GM12878 (cell line): ENCODE measurements around the gene AGPAT4. TPM values are rescaled to one million over a fixed set of nuclear protein-coding genes. Genes with fewer than 3 reads are reported as not detected.

Source experiments
- ATAC-seq: fragments of 200-7000 bp; cut with Tn5 transposase; 3 replicates; pipeline ENCODE4 v1.9.1; 2020; ENCODE audit warnings: mild to moderate bottlenecking, moderate library complexity
- BruUV-seq: library from RNA; stranded (reverse); fragments of 400-500 nt; replicated peaks from 2 replicates; lab custom pipeline; 2021; lab: Mats Ljungman, UMichigan
- CTCF ChIA-PET: fragments of 300-600 bp; sonication (Branson Sonifier 250); formaldehyde crosslinking; extraction: SDS; loops from one replicate; lab custom pipeline; 2021; ENCODE audit warnings: inconsistent platforms; lab: Yijun Ruan, JAX
- POLR2A ChIA-PET: fragments of 350-600 bp; formaldehyde crosslinking; extraction: SDS; loops from one replicate; lab custom pipeline; 2021; ENCODE audit warnings: inconsistent platforms; lab: Charles Lee
- RAD21 ChIA-PET: fragments of 300-600 bp; sonication (Branson Sonifier 250); formaldehyde crosslinking; loops from one replicate; lab custom pipeline; 2023; ENCODE audit warnings: antibody characterized with exemption; ENCODE audit not compliant: unreplicated experiment; lab: Charles Lee
- SMC1A ChIA-PET: fragments of 300-600 bp; sonication (Branson Sonifier 250); formaldehyde crosslinking; loops from one replicate; lab custom pipeline; 2023; ENCODE audit not compliant: unreplicated experiment, uncharacterized antibody; lab: Charles Lee
- DNase-seq: peaks from one replicate; pipeline ENCODE4 v3.0.0-alpha.2; 2011; ENCODE audit warnings: low read depth, low spot score
- FAIRE-seq: peaks from 3 replicates; lab custom pipeline; 2011; peaks lifted over from hg19 to GRCh38; lab: Jason Lieb, UNC
- H2AFZ ChIP-seq: 2 replicates; pipeline ENCODE4 v1.6.0; 2011; ENCODE audit warnings: low read depth, low read length, control low read depth; ENCODE audit not compliant: control insufficient read depth
- H3K27ac ChIP-seq: 2 replicates; pipeline ENCODE4 v1.5.1; 2011; ENCODE audit warnings: control low read depth; ENCODE audit not compliant: control insufficient read depth, insufficient read depth
- H3K27me3 ChIP-seq, 2 experiments: replicated peaks in 1 of 2; 2 replicates each; pipeline versions ENCODE4 v1.6.0 to v1.6.1; 2011; ENCODE audit warnings: low read length in 1 of 2; ENCODE audit not compliant: control insufficient read depth in 2 of 2, insufficient read depth in 2 of 2
- H3K36me3 ChIP-seq, 2 experiments: 2 replicates each; pipeline ENCODE4 v1.5.1; 2011; ENCODE audit warnings: low read length in 1 of 2; ENCODE audit not compliant: control insufficient read depth in 2 of 2, insufficient read depth in 2 of 2
- H3K4me1 ChIP-seq: 2 replicates; pipeline ENCODE4 v1.6.1; 2011; ENCODE audit warnings: mild to moderate bottlenecking, low read length, moderate library complexity, mixed read lengths; ENCODE audit not compliant: control insufficient read depth, insufficient read depth
- H3K4me2 ChIP-seq: 2 replicates; pipeline ENCODE4 v1.6.0; 2011; ENCODE audit warnings: control low read depth; ENCODE audit not compliant: control insufficient read depth, insufficient read depth
- H3K4me3 ChIP-seq: fragments of 200-600 bp; sonication (generic); 2 replicates; pipeline ENCODE4 v1.5.1; 2016
- H3K79me2 ChIP-seq: 2 replicates; pipeline ENCODE4 v1.6.0; 2011; ENCODE audit warnings: low read length; ENCODE audit not compliant: control insufficient read depth, insufficient read depth
- H3K9ac ChIP-seq: 2 replicates; pipeline ENCODE4 v1.8.0; 2011; ENCODE audit warnings: low read length, control low read depth, mixed read lengths; ENCODE audit not compliant: control insufficient read depth, insufficient read depth
- H3K9me3 ChIP-seq: replicated peaks from 3 replicates; pipeline ENCODE4 v1.5.1; 2011; ENCODE audit warnings: mild to moderate bottlenecking, low read length; ENCODE audit not compliant: control insufficient read depth, insufficient read depth
- H4K20me1 ChIP-seq: 2 replicates; pipeline ENCODE4 v1.6.0; 2011; ENCODE audit not compliant: control insufficient read depth, insufficient read depth
- BRCA1 ChIP-seq: IDR thresholded peaks from 2 replicates; pipeline ENCODE4 v1.6.1; 2011; ENCODE audit warnings: low read depth, low read length, improper control_type of control experiment
- EP300 ChIP-seq, 2 experiments: fragments of 150-350 bp in 1 of 2; IDR thresholded peaks; 2 replicates each; pipeline ENCODE4 v1.6.1; 2011 to 2012; ENCODE audit warnings: low read depth in 2 of 2, low read length in 2 of 2, borderline replicate concordance in 1 of 2, improper control_type of control experiment in 1 of 2, inconsistent platforms in 1 of 2; ENCODE audit not compliant: control insufficient read depth in 1 of 2
- ESRRA ChIP-seq: IDR thresholded peaks from 2 replicates; pipeline ENCODE4 v1.6.1; 2012; ENCODE audit warnings: mild to moderate bottlenecking, low read length, improper control_type of control experiment
- GABPA ChIP-seq: IDR thresholded peaks from 2 replicates; pipeline ENCODE4 v1.6.1; 2014; ENCODE audit warnings: antibody characterized with exemption, low read depth, mild to moderate bottlenecking, inconsistent platforms
- GATAD2B ChIP-seq: fragments of 450-650 bp; conservative IDR thresholded peaks from 2 replicates; pipeline ENCODE4 v1.6.1; 2017; ENCODE audit warnings: low read depth, mild to moderate bottlenecking, moderate library complexity
- HCFC1 ChIP-seq: fragments of 150-350 bp; IDR thresholded peaks from 2 replicates; pipeline ENCODE4 v1.6.1; 2014; ENCODE audit warnings: low read length
- HDAC2 ChIP-seq: fragments of 200-600 bp; sonication (generic); IDR thresholded peaks from 2 replicates; pipeline ENCODE4 v1.6.1; 2017
- HDAC6 ChIP-seq: fragments of 200-600 bp; sonication (generic); IDR thresholded peaks from one replicate; pipeline ENCODE4 v1.8.0; 2017; ENCODE audit warnings: antibody characterized with exemption; ENCODE audit not compliant: unreplicated experiment
- HSF1 ChIP-seq: fragments of 150-350 bp; IDR thresholded peaks from 2 replicates; pipeline ENCODE4 v1.6.1; 2014; ENCODE audit warnings: mild to moderate bottlenecking, low read depth, low read length
- MEF2B ChIP-seq: fragments of 450-650 bp; IDR thresholded peaks from 2 replicates; pipeline ENCODE4 v1.6.1; 2018; ENCODE audit warnings: mild to moderate bottlenecking, moderate library complexity; ENCODE audit not compliant: partially characterized antibody, poor library complexity, severe bottlenecking
- PML ChIP-seq: IDR thresholded peaks from 2 replicates; pipeline ENCODE4 v1.6.1; 2012; ENCODE audit warnings: low read length, inconsistent platforms
- RAD21 ChIP-seq: IDR thresholded peaks from 2 replicates; pipeline ENCODE4 v1.6.1; 2011; ENCODE audit warnings: mild to moderate bottlenecking, low read depth, low read length, moderate library complexity; ENCODE audit not compliant: insufficient read depth
- SMAD5 ChIP-seq: IDR thresholded peaks from 2 replicates; pipeline ENCODE4 v1.6.1; 2016; ENCODE audit warnings: antibody characterized with exemption, low read depth
- SP1 ChIP-seq: IDR thresholded peaks from one replicate; pipeline ENCODE4 v1.6.1; 2011; ENCODE audit warnings: low read depth, low read length
- ZBTB4 ChIP-seq: fragments of 450-650 bp; formaldehyde crosslinking; IDR thresholded peaks from 2 replicates; pipeline ENCODE4 v1.4.0; 2022; ENCODE audit warnings: mild to moderate bottlenecking, moderate library complexity
- ZNF687 ChIP-seq: fragments of 450-650 bp; IDR thresholded peaks from 2 replicates; pipeline ENCODE4 v1.6.1; 2017; ENCODE audit warnings: mild to moderate bottlenecking, moderate library complexity
- WGBS: methylation state at CpG from one replicate; pipeline ENCODE4 v1.1.6; 2016; ENCODE audit warnings: low lambda C conversion rate; ENCODE audit not compliant: insufficient replicate concordance, insufficient coverage; ENCODE audit errors: missing lambda C conversion rate; 5-methylcytosine and 5-hydroxymethylcytosine counted together
- in situ Hi-C: fragments of 300-500 bp; cut with MboI; formaldehyde crosslinking; loops from 9 replicates; pipeline ENCODE4 v1.14.3; 2018; ENCODE audit warnings: mixed read lengths
- intact Hi-C: fragments of 100-400 bp; cut with micrococcal nuclease; formaldehyde crosslinking; loops from one replicate; pipeline ENCODE4 v1.14.2; 2022; ENCODE audit not compliant: unreplicated experiment
- polyA plus RNA-seq, 11 experiments: library from polyadenylated mRNA; depleted of rRNA in 4 of 11; unstranded in 6 of 11; stranded (reverse) in 5 of 11; fragments of >200 nt; fragmentation: Nextera tagmentation in 4 of 11; fragmentation: Illumina TruSeq in 1 of 11; extraction: Ambion mirVana in 4 of 11; extraction: Trizol in 1 of 11; gene quantifications; 1 replicate in 1 of 11; 2 replicates in 10 of 11; pipeline versions ENCODE4 v1.2.1 to v1.2.3, GENCODE V29; 2011 to 2016; ENCODE audit warnings: inconsistent platforms in 2 of 11, missing spikeins in 2 of 11, low read depth in 1 of 11
- total RNA-seq, 4 experiments: library from RNA; depleted of rRNA in 3 of 4; stranded (reverse); fragments of >200 nt in 3 of 4; fragmentation: Illumina TruSeq in 1 of 4; extraction: Trizol in 1 of 4; gene quantifications; 2 replicates each; pipeline versions ENCODE4 v1.2.1 to v1.2.3, GENCODE V29; 2013 to 2021

Gene AGPAT4
- total and polyA plus RNA-seq, 10 of the 15 experiments (the other 5 are each of a cell fraction or from before 2014, with no cell fraction given) = 0.34 to 2.2 (median 1.3) TPM

- Histone ChIP-seq H3K4me3 (no peak overlapping the region), H3K27me3 (no peaks in the 10 kb centered on the region), H3K4me2 (no peak overlapping the region), H3K27ac (no peak overlapping the region), H3K79me2 (no peaks in the 10 kb centered on the region), H3K9ac (no peak overlapping the region), H2AFZ (no peak overlapping the region), H4K20me1 (no peaks in the 10 kb centered on the region), H3K4me1 (no peaks in the 10 kb centered on the region), H3K36me3 (no peaks in the 10 kb centered on the region), H3K9me3 (no peaks in the 10 kb centered on the region)
- SMC1A ChIA-PET = no interaction called here
- ATAC-seq (no peak), DNase-seq (no peak), FAIRE-seq (no peak)
- RAD21 ChIA-PET = no interaction called here
- TF ChIP-seq HSF1 (no peak), PML (no peak), RAD21 (no peak), ESRRA (no peak), HDAC6 (no peak), EP300 (IDR thresholded peaks at IDR 0.05; ENCODE audit: borderline replicate concordance in 1 of 2, control insufficient read depth in 1 of 2, low read depth in 2 of 2, low read length in 2 of 2) (no peak), SP1 (no peak), HDAC2 (no peak), ZNF687 (no peak), SMAD5 (no peak), GATAD2B (no peak), HCFC1 (no peak), MEF2B (no peak), GABPA (no peak), ZBTB4 (CRISPR knock-in tag) (no peak), BRCA1 (no peak)
- 0% methylated on average over 1 of the region's 1 CpG for WGBS
- POLR2A ChIA-PET = no interaction called here
- CTCF ChIA-PET = no interaction called here
- in situ Hi-C loops = no loop called here
- intact Hi-C loops = no loop called here
- no TSS peak for BruUV-seq
Measured at GRCh38 chr6:161295784-161296183, 21.9 kb upstream of the AGPAT4 start.
